Measurements from ENCODE around the gene SSBP2. TPM values are rescaled to one million over a fixed set of nuclear protein-coding genes. Genes with fewer than 3 reads are reported as not detected.

The SSBP2 gene
- total and polyA plus RNA-seq, 7 donors, result 9.9 to 89.2 (median 68.7) TPM

GRCh38 chr5:81696418-81697397 lies 54.2 kb downstream of the SSBP2 start:
- intact Hi-C loops (cut with DNase I), result no loop called here
- WGBS, 2 donors, result 87 to 91% methylated on average over 9 of the region's 9 CpGs
- H3K27ac ChIP-seq, result no peak overlapping the region
- no peaks in the 10 kb centered on the region for H3K36me3 ChIP-seq
- peaks cover 0 to 3% (median 0%) of the 10 kb centered on the region in 4 donors for H3K9me3 ChIP-seq
- TF ChIP-seq EP300 (IDR thresholded peaks at IDR 0.05) (no peak), CTCF (IDR thresholded peaks at IDR 0.05) (no peak), POLR2AphosphoS5 (IDR thresholded peaks at IDR 0.05) (no peak), POLR2A (IDR thresholded peaks at IDR 0.05) (no peak)
- H3K27me3 ChIP-seq, result no peaks in the 10 kb centered on the region
- H3K4me3 ChIP-seq, result no peak overlapping the region
- peaks cover 0 to 11% (median 1%) of the 10 kb centered on the region in 4 donors for H3K4me1 ChIP-seq
- no peak for DNase-seq

DNA sequence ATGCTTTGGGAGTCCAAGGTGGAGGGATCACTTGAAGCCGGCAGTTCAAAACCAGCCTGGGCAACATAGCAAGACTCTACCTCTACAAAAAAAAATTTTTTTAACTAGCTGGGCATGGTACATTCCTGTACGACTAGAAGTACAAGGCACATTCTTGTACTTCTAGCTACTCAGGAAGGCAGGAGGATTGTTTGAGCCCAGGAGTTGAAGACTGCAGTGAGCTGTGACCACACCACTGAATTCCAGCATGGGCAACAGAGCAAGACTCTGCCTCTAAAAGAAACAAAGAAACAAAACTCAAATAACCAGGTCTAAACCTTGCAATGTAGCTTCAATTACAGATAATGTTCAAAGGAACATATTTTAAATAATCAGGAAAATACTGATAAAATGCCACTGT lies 56.2 kb downstream of the SSBP2 start:
- Histone ChIP-seq H3K4me1 (peaks cover 0 to 11% (median 1%) of the 10 kb centered on the region in 4 donors), H3K27ac (no peak overlapping the region), H3K9me3 (no peaks in the 10 kb centered on the region), H3K27me3 (no peaks in the 10 kb centered on the region), H3K36me3 (no peaks in the 10 kb centered on the region), H3K4me3 (no peak overlapping the region)
- intact Hi-C loops (cut with DNase I), result no loop called here
- TF ChIP-seq CTCF (IDR thresholded peaks at IDR 0.05) (no peak), POLR2AphosphoS5 (IDR thresholded peaks at IDR 0.05) (no peak), EP300 (IDR thresholded peaks at IDR 0.05) (no peak), POLR2A (IDR thresholded peaks at IDR 0.05) (no peak)
- no peak for DNase-seq
- WGBS, 2 donors, result 88 to 92% methylated on average over 2 of the region's 2 CpGs

DNA sequence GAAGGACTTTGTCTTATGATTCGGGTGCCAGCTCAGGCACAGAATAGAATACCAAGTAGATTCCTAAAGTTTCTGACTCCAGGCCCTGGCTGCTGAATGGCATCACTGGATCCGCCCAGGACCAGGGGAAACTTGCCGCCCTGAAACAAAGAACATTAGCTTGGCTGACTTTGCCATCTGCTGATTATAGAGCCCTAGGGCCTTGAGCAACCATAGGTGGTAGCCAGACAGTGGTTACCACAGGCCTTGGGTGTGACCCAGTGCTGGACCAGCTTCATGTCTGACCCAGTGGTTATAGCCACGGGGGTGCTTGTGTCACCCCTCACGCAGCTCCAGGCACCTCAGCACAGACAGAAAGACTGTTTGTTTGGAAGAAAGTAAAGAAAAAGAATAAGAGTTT lies 62.7 kb downstream of the SSBP2 start:
- DNase-seq, result no peak
- intact Hi-C loops (cut with DNase I), result no loop called here
- Histone ChIP-seq H3K36me3 (no peaks in the 10 kb centered on the region), H3K4me1 (peaks cover 0 to 15% (median 0%) of the 10 kb centered on the region in 4 donors), H3K27me3 (no peaks in the 10 kb centered on the region), H3K4me3 (no peak overlapping the region), H3K27ac (no peak overlapping the region), H3K9me3 (no peaks in the 10 kb centered on the region)
- 96 to 99% methylated on average over 5 of the region's 5 CpGs for WGBS, 2 donors
- TF ChIP-seq CTCF (IDR thresholded peaks at IDR 0.05) (no peak), POLR2A (IDR thresholded peaks at IDR 0.05) (no peak), EP300 (IDR thresholded peaks at IDR 0.05) (no peak)

- TF ChIP-seq POLR2AphosphoS5 (IDR thresholded peaks at IDR 0.05) (no peak), POLR2A (IDR thresholded peaks at IDR 0.05) (no peak), EP300 (IDR thresholded peaks at IDR 0.05) (no peak), CTCF (IDR thresholded peaks at IDR 0.05) (no peak)
- peaks cover 0 to 15% (median 0%) of the 10 kb centered on the region in 4 donors for H3K4me1 ChIP-seq
- intact Hi-C loops (cut with DNase I), result no loop called here
- no peak overlapping the region for H3K27ac ChIP-seq
- no peak overlapping the region for H3K4me3 ChIP-seq
- DNase-seq, result no peak
- H3K36me3 ChIP-seq, result no peaks in the 10 kb centered on the region
- H3K27me3 ChIP-seq, result no peaks in the 10 kb centered on the region
- H3K9me3 ChIP-seq, result no peaks in the 10 kb centered on the region
- WGBS, 2 donors, result 97 to 100% methylated on average over 1 of the region's 1 CpG
Measured at GRCh38 chr5:81687292-81687691, 63.6 kb downstream of the SSBP2 start.
